Fibroblast of villous mesenchyme (primary cell): Measurements from ENCODE around the gene DNAJB8. TPM values are rescaled to one million over a fixed set of nuclear protein-coding genes. Genes with fewer than 3 reads are reported as not detected.

Experiments used
- DNase-seq: peaks from one replicate; pipeline ENCODE4 v3.0.0-alpha.2; 2010; ENCODE audit warnings: low read depth
- H3K4me3 ChIP-seq: 2 replicates; pipeline ENCODE4 v1.5.1; 2011; ENCODE audit warnings: low read depth, mild to moderate bottlenecking, low read length
- CTCF ChIP-seq: IDR thresholded peaks from 2 replicates; pipeline ENCODE4 v1.5.1; 2012; ENCODE audit warnings: low read depth, mild to moderate bottlenecking, low read length; ENCODE audit not compliant: insufficient read depth
- total RNA-seq: library from RNA; depleted of rRNA; stranded (reverse); fragments of >200 nt; gene quantifications from 2 replicates; pipeline ENCODE4 v1.2.3, GENCODE V29; 2012

DNAJB8 gene
- total RNA-seq, 1 donor = not detected

- H3K4me3 ChIP-seq = peak overlapping the region; percentile 85
- no peak for TF ChIP-seq CTCF
- DNase-seq = peak; percentile 93
Measured at GRCh38 chr3:128487813-128488635, 21.3 kb upstream of the DNAJB8 start.

- no peak for TF ChIP-seq CTCF
- DNase-seq = no peak
- H3K4me3 ChIP-seq = peak overlapping the region; percentile 85
Measured at GRCh38 chr3:128487538-128487812, 20.8 kb upstream of the DNAJB8 start.

- peak; percentile 60 for DNase-seq
- no peak for TF ChIP-seq CTCF
- peak overlapping the region; percentile 85 for H3K4me3 ChIP-seq
Measured at GRCh38 chr3:128486681-128487537, 20.2 kb upstream of the DNAJB8 start.

GRCh38 chr3:128486205-128486628, 19.5 kb upstream of the DNAJB8 start:
- no peak for TF ChIP-seq CTCF
- DNase-seq = no peak
- H3K4me3 ChIP-seq = peak overlapping the region; percentile 85

- DNase-seq = no peak
- H3K4me3 ChIP-seq = peak overlapping the region; percentile 85
- TF ChIP-seq CTCF = no peak
Measured at GRCh38 chr3:128485282-128486204, 18.9 kb upstream of the DNAJB8 start.
